Measurements from ENCODE around the gene ABCG8. TPM values are rescaled to one million over a fixed set of nuclear protein-coding genes. Genes with fewer than 3 reads are reported as not detected.

Gene ABCG8
- total and polyA plus RNA-seq, 10 of the 15 experiments (the other 5 are each of a cell fraction or from before 2014, with no cell fraction given), result not detected

DNA sequence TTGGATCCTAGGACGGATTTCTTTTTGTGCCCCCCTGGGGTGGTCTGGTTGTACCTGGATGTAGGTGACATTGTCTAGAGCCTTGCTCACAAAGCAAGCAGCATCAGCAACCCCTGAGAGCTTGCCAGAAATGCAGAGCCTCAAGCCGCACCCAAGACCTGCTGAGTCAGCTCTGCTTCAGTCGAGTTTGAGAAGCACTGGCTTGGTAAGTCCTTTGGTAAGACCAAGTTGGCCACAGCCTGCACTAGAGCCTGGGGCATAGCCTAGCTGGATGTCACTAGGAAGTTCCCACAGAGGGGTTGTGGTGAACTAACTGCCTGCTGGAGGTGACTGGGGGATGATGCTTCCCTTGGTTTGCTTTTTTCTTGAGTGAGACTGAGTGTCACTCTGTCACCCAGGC is 6.3 kb upstream of the ABCG8 start (continued):
- TF ChIP-seq, protein P1, sequence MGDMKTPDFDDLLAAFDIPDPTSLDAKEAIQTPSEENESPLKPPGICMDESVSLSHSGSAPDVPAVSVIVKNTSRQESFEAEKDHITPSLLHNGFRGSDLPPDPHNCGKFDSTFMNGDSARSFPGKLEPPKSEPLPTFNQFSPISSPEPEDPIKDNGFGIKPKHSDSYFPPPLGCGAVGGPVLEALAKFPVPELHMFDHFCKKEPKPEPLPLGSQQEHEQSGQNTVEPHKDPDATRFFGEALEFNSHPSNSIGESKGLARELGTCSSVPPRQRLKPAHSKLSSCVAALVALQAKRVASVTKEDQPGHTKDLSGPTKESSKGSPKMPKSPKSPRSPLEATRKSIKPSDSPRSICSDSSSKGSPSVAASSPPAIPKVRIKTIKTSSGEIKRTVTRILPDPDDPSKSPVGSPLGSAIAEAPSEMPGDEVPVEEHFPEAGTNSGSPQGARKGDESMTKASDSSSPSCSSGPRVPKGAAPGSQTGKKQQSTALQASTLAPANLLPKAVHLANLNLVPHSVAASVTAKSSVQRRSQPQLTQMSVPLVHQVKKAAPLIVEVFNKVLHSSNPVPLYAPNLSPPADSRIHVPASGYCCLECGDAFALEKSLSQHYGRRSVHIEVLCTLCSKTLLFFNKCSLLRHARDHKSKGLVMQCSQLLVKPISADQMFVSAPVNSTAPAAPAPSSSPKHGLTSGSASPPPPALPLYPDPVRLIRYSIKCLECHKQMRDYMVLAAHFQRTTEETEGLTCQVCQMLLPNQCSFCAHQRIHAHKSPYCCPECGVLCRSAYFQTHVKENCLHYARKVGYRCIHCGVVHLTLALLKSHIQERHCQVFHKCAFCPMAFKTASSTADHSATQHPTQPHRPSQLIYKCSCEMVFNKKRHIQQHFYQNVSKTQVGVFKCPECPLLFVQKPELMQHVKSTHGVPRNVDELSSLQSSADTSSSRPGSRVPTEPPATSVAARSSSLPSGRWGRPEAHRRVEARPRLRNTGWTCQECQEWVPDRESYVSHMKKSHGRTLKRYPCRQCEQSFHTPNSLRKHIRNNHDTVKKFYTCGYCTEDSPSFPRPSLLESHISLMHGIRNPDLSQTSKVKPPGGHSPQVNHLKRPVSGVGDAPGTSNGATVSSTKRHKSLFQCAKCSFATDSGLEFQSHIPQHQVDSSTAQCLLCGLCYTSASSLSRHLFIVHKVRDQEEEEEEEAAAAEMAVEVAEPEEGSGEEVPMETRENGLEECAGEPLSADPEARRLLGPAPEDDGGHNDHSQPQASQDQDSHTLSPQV (IDR thresholded peaks at IDR 0.05), result no peak
- TF ChIP-seq YY1 (IDR thresholded peaks at IDR 0.05; ENCODE audit: low read depth, low read length), result no peak

DNA sequence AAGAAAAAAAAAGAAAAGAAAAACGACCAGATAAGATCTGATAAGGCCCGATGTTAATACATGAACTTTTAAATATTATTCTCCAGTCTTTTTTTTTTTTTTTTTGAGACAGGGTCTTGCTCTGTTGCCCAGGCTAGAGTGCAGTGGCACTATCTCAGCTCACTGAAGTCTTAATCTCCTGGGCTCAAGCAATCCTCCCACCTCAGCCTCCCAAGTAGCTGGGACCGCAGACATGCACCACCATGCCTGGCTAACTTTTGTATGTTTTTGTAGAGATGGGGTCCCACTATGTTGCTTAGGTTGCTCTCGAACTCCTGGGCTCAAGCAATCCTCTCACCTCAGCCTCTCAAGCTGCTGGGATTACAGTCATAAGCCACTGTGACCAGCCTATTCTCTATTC is 1.7 kb upstream of the ABCG8 start:
- Histone ChIP-seq H3K4me3 (no peak overlapping the region), H3K79me2 (ENCODE audit: control insufficient read depth, insufficient read depth, low read length) (no peaks in the 10 kb centered on the region), H3K4me2 (ENCODE audit: control insufficient read depth, insufficient read depth) (no peak overlapping the region), H3K27me3 (replicated peaks in 1 of 2; ENCODE audit: control insufficient read depth in 2 of 2, insufficient read depth in 2 of 2, low read length in 1 of 2) (peaks cover 4 to 6% of the 10 kb centered on the region in 2 experiments; a peak in 3 of 4 replicates), H3K9ac (ENCODE audit: control insufficient read depth, insufficient read depth, low read length) (no peak overlapping the region), H3K4me1 (ENCODE audit: control insufficient read depth, insufficient read depth, low read length) (no peaks in the 10 kb centered on the region), H2AFZ (ENCODE audit: control insufficient read depth, low read depth, low read length) (no peak overlapping the region), H3K9me3 (replicated peaks; ENCODE audit: control insufficient read depth, insufficient read depth, low read length) (no peaks in the 10 kb centered on the region), H3K27ac (ENCODE audit: control insufficient read depth, insufficient read depth) (no peak overlapping the region), H3K36me3 (ENCODE audit: control insufficient read depth in 2 of 2, insufficient read depth in 2 of 2, low read length in 1 of 2) (no peaks in the 10 kb centered on the region), H4K20me1 (ENCODE audit: control insufficient read depth, insufficient read depth) (no peaks in the 10 kb centered on the region)
- ChIA-PET SMC1A (ENCODE audit: uncharacterized antibody, unreplicated experiment) (no interaction called here), CTCF (no interaction called here), POLR2A (no interaction called here), RAD21 (ENCODE audit: unreplicated experiment) (no interaction called here)
- intact Hi-C loops (cut with micrococcal nuclease; ENCODE audit: unreplicated experiment), result no loop called here
- in situ Hi-C loops (cut with MboI), result no loop called here
- TF ChIP-seq STAT1 (conservative IDR thresholded peaks at IDR 0.05), result no peak
- TF ChIP-seq, protein P2, sequence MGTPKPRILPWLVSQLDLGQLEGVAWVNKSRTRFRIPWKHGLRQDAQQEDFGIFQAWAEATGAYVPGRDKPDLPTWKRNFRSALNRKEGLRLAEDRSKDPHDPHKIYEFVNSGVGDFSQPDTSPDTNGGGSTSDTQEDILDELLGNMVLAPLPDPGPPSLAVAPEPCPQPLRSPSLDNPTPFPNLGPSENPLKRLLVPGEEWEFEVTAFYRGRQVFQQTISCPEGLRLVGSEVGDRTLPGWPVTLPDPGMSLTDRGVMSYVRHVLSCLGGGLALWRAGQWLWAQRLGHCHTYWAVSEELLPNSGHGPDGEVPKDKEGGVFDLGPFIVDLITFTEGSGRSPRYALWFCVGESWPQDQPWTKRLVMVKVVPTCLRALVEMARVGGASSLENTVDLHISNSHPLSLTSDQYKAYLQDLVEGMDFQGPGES (IDR thresholded peaks at IDR 0.05), result no peak
- no peak for TF ChIP-seq ETV6 (conservative IDR thresholded peaks at IDR 0.05 in 1 of 2, IDR thresholded peaks at IDR 0.05 in 1 of 2; ENCODE audit: borderline replicate concordance in 1 of 2, low read depth in 1 of 2)
- TF ChIP-seq NFYA (IDR thresholded peaks at IDR 0.05; ENCODE audit: borderline replicate concordance, low read depth, low read length), result no peak
- no peak for TF ChIP-seq CHD1 (IDR thresholded peaks at IDR 0.05; ENCODE audit: low read depth, low read length)
- no peak for TF ChIP-seq TBL1XR1 (IDR thresholded peaks at IDR 0.05; ENCODE audit: low read depth, low read length)
- no peak for TF ChIP-seq YY1 (IDR thresholded peaks at IDR 0.05; ENCODE audit: low read depth, low read length)
- no peak for TF ChIP-seq MTA3 (IDR thresholded peaks at IDR 0.05; ENCODE audit: borderline replicate concordance, low read length)
- no peak for TF ChIP-seq NFIC (IDR thresholded peaks at IDR 0.05; ENCODE audit: low read depth, low read length)
- DNase-seq (ENCODE audit: low read depth, low spot score) (no peak), FAIRE-seq (no peak), ATAC-seq (no peak)
- BruUV-seq (replicated peaks), result no TSS peak
- WGBS (ENCODE audit: insufficient coverage, insufficient replicate concordance, low lambda C conversion rate, missing lambda C conversion rate), result 29% methylated on average over 4 of the region's 4 CpGs
